Mesendoderm (in vitro differentiated cells): ENCODE data around the gene GPR17.
A peak's percentile ranks its signal among the peaks of the same experiment; 100 is the strongest.

Source experiments
- DNase-seq: peaks from one replicate; pipeline ENCODE4 v3.0.0; 2013
- H2AK5ac ChIP-seq: 2 replicates; pipeline ENCODE4 v1.6.1; 2013; ENCODE audit warnings: low read length, inconsistent platforms
- H2BK120ac ChIP-seq: 2 replicates; pipeline ENCODE4 v1.6.1; 2013; ENCODE audit warnings: low read depth, mild to moderate bottlenecking, low read length, moderate library complexity, mixed read lengths
- H2BK15ac ChIP-seq: replicated peaks from 2 replicates; pipeline ENCODE4 v1.6.1; 2013; ENCODE audit warnings: low read depth, mild to moderate bottlenecking, moderate library complexity
- H2BK5ac ChIP-seq: 2 replicates; pipeline ENCODE4 v1.6.1; 2013; ENCODE audit warnings: low read length, inconsistent platforms
- H3K18ac ChIP-seq: 2 replicates; pipeline ENCODE4 v1.6.1; 2013; ENCODE audit warnings: mild to moderate bottlenecking, low read length, mixed read lengths
- H3K23ac ChIP-seq: one replicate; pipeline ENCODE4 v1.6.1; 2013; ENCODE audit warnings: low read length
- H3K27ac ChIP-seq: 2 replicates; pipeline ENCODE4 v1.5.1; 2013; ENCODE audit warnings: low read depth, mild to moderate bottlenecking, inconsistent platforms, low read length, moderate library complexity
- H3K27me3 ChIP-seq: 2 replicates; pipeline ENCODE4 v1.6.1; 2013; ENCODE audit warnings: low read length, control low read depth, mild to moderate bottlenecking, inconsistent platforms; ENCODE audit not compliant: insufficient read depth, poor library complexity
- H3K36me3 ChIP-seq: 2 replicates; pipeline ENCODE4 v1.6.1; 2013; ENCODE audit warnings: low read length, inconsistent platforms; ENCODE audit not compliant: control insufficient read depth, insufficient read depth
- H3K4ac ChIP-seq: one replicate; pipeline ENCODE4 v1.6.1; 2013; ENCODE audit warnings: low read depth, mild to moderate bottlenecking, low read length, moderate library complexity
- H3K4me1 ChIP-seq: 2 replicates; pipeline ENCODE4 v1.6.1; 2013; ENCODE audit warnings: low read depth, low read length, inconsistent platforms; ENCODE audit not compliant: control insufficient read depth
- H3K4me2 ChIP-seq: 2 replicates; pipeline ENCODE4 v1.6.1; 2013; ENCODE audit warnings: low read length
- H3K4me3 ChIP-seq: 2 replicates; pipeline ENCODE4 v1.5.1; 2013; ENCODE audit warnings: mild to moderate bottlenecking, low read length
- H3K56ac ChIP-seq: one replicate; pipeline ENCODE4 v1.6.1; 2013; ENCODE audit warnings: low read length
- H3K79me1 ChIP-seq: 2 replicates; pipeline ENCODE4 v1.6.1; 2013; ENCODE audit warnings: low read length, inconsistent platforms
- H3K79me2 ChIP-seq: 2 replicates; pipeline ENCODE4 v1.6.1; 2013; ENCODE audit warnings: mild to moderate bottlenecking, low read length; ENCODE audit not compliant: control insufficient read depth, insufficient read depth
- H3K9ac ChIP-seq: 2 replicates; pipeline ENCODE4 v1.6.1; 2013; ENCODE audit warnings: low read length, inconsistent platforms
- H4K5ac ChIP-seq: one replicate; pipeline ENCODE4 v1.6.1; 2013; ENCODE audit warnings: low read length
- H4K8ac ChIP-seq: one replicate; pipeline ENCODE4 v1.6.1; 2013; ENCODE audit warnings: low read depth, mild to moderate bottlenecking, control low read depth, low read length, moderate library complexity
- WGBS: extraction: QIAGEN DNeasy Blood & Tissue Kit; methylation state at CpG from one replicate; pipeline ENCODE4 v1.1.7; 2013; ENCODE audit warnings: low lambda C conversion rate, missing lambda C conversion rate; ENCODE audit not compliant: insufficient coverage; ENCODE audit errors: extremely low coverage; 5-methylcytosine and 5-hydroxymethylcytosine counted together

Gene GPR17

DNA sequence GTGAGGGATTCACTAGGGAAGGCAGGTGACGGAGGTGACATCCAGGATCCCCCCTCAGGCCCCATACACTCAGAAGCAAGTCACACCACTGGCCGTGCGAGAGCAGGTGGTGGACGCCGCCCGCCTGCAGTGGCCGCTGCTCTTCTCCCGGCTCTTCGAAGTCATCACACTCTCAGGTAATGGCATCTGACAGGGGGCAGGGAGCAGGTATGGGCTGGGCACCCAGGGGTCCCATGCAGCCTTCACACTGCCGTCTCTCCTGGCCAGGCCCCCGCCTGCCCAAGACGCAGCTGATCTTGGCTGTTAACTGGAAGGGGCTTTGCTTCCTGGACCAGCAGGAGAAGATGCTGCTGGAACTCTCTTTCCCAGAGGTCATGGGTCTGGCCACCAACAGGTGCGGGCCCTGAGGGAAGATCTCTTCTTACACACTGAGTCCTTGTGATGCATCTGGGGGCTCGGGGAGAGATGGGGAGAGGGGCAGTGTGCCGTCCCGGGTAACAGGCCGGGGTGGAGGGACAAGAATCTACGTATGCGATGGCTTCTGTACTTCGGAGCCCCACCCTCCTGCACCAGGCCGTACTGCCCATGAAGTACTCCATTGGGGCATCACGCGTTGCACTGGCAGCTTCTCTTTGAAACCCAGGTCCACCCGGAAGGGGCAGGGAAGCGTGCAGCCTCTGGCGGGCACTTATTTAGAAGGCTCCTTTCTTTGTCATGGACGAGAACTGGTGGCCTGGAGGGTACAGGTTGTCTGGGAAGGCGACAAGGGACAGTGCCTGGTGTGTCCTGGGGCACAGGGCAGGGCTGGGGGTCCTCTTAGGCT lies 18.8 kb upstream of the GPR17 start:
- Histone ChIP-seq H3K4me3 (no peak overlapping the region), H3K79me2 (no peaks in the 10 kb centered on the region), H3K79me1 (no peaks in the 10 kb centered on the region), H3K23ac (no peak overlapping the region), H3K36me3 (no peaks in the 10 kb centered on the region), H3K4me1 (no peaks in the 10 kb centered on the region), H3K9ac (no peak overlapping the region), H2BK5ac (no peak overlapping the region), H3K27me3 (no peaks in the 10 kb centered on the region), H3K4me2 (no peak overlapping the region), H2BK15ac (no peak overlapping the region), H2AK5ac (no peak overlapping the region), H4K5ac (no peak overlapping the region), H3K18ac (no peak overlapping the region), H3K27ac (no peak overlapping the region), H2BK120ac (no peak overlapping the region), H3K56ac (no peak overlapping the region), H4K8ac (no peak overlapping the region), H3K4ac (no peak overlapping the region)
- WGBS, result no CpG with 5 or more reads among the region's 28 CpGs
- no peak for DNase-seq

DNA sequence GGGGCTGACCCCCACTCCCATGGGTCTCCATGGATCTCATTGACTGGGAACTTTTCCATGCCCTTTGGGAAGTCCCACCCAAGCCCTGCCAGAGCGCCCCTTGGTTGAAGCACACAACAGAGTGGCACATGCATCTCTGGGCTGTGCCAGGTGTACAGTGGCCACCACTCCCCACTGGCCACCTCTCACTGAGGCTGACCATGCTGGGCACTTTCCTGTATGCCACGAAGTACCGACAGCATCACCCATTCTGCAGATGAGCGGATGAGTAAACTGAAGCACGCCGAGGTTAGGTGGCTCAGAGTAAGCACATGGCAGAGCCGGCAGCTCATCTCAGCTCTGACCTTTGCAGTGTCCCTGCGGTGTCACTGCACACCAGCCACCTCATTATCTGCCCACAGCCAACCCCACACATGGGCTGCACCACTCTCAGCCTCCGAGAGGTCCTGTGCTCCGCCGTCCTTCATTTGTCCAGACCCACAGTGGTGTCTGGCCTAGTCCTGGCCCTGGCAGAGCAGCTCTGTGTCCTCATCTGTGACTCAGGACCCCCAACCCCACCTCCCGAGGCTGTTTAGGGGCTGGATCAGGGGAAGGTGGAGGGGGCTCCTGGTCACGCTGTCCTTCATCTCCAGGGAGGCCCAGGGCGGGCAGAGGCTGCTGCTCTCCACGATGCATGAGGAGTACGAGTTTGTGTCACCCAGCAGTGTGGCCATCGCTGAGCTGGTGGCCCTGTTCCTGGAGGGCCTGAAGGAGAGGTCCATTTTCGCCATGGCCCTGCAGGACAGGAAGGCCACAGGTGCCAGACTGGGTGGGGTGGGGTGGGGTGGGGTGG lies 18.0 kb upstream of the GPR17 start:
- Histone ChIP-seq H3K18ac (no peak overlapping the region), H3K4me1 (no peaks in the 10 kb centered on the region), H3K56ac (no peak overlapping the region), H3K4me2 (no peak overlapping the region), H3K27ac (no peak overlapping the region), H2AK5ac (no peak overlapping the region), H3K36me3 (no peaks in the 10 kb centered on the region), H3K79me2 (no peaks in the 10 kb centered on the region), H3K9ac (no peak overlapping the region), H4K5ac (no peak overlapping the region), H3K4me3 (no peak overlapping the region), H3K23ac (no peak overlapping the region), H3K27me3 (no peaks in the 10 kb centered on the region), H2BK15ac (no peak overlapping the region), H3K79me1 (no peaks in the 10 kb centered on the region), H4K8ac (no peak overlapping the region), H2BK120ac (no peak overlapping the region), H2BK5ac (no peak overlapping the region), H3K4ac (no peak overlapping the region)
- WGBS, result no CpG with 5 or more reads among the region's 18 CpGs
- no peak for DNase-seq

GRCh38 chr2:127628767-127629614 lies 17.0 kb upstream of the GPR17 start:
- Histone ChIP-seq H3K56ac (no peak overlapping the region), H3K23ac (no peak overlapping the region), H3K4me3 (no peak overlapping the region), H3K9ac (no peak overlapping the region), H3K4me1 (no peaks in the 10 kb centered on the region), H3K4ac (no peak overlapping the region), H4K8ac (no peak overlapping the region), H3K18ac (no peak overlapping the region), H3K4me2 (no peak overlapping the region), H3K36me3 (no peaks in the 10 kb centered on the region), H2BK15ac (no peak overlapping the region), H3K27ac (no peak overlapping the region), H3K27me3 (no peaks in the 10 kb centered on the region), H2BK120ac (no peak overlapping the region), H3K79me2 (no peaks in the 10 kb centered on the region), H2AK5ac (no peak overlapping the region), H4K5ac (no peak overlapping the region), H3K79me1 (no peaks in the 10 kb centered on the region), H2BK5ac (no peak overlapping the region)
- no CpG with 5 or more reads among the region's 17 CpGs for WGBS
- peak; percentile 43 for DNase-seq

- H3K23ac ChIP-seq, result no peak overlapping the region
- no peak overlapping the region for H3K27ac ChIP-seq
- H3K4me2 ChIP-seq, result no peak overlapping the region
- no peaks in the 10 kb centered on the region for H3K79me1 ChIP-seq
- H3K18ac ChIP-seq, result no peak overlapping the region
- H3K27me3 ChIP-seq, result no peaks in the 10 kb centered on the region
- H2BK15ac ChIP-seq, result no peak overlapping the region
- no CpG with 5 or more reads among the region's 9 CpGs for WGBS
- no peak overlapping the region for H3K4ac ChIP-seq
- H3K79me2 ChIP-seq, result no peaks in the 10 kb centered on the region
- no peak overlapping the region for H3K56ac ChIP-seq
- H3K4me3 ChIP-seq, result no peak overlapping the region
- H4K8ac ChIP-seq, result no peak overlapping the region
- H4K5ac ChIP-seq, result no peak overlapping the region
- H3K4me1 ChIP-seq, result no peaks in the 10 kb centered on the region
- no peak overlapping the region for H2AK5ac ChIP-seq
- no peak overlapping the region for H2BK5ac ChIP-seq
- H2BK120ac ChIP-seq, result no peak overlapping the region
- no peaks in the 10 kb centered on the region for H3K36me3 ChIP-seq
- DNase-seq, result no peak
- H3K9ac ChIP-seq, result no peak overlapping the region
Observed at GRCh38 chr2:127629637-127630036, 16.3 kb upstream of the GPR17 start.

DNA sequence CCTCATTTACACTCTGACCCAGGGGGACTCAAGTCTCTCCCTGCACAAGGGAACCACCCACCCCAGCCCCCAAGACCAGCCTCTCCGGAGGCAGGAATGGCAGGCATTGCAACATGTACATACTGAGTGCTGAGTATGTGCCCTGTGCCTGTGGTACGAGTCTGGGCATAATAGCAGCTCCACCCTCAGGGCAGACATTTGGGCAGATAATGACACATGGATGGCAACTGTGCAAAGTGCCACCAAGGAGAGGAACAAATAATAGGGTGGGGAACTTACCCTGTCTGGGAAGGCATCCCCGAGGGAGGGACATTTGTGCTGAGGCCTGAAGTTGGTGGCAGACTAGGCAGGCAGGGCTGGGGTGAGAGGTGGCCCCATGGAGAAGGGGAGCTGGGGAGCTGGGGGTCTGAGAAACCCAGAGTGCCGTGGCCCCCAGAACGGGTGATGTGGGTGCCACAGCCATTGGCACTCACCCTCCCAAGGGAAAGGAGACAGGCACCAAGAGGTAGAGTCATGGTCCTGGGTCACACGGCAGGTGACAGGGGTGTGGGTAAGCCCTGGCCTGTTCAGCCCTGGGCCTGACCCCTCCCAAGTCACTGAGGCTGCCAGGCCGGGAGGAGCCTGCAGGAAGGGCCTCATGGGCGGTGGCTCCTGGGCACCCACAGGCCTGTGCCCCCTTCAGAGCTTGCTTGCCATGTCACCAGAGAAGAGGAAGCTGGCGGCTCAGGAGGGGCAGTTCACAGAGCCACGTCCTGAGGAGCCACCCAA lies 15.7 kb upstream of the GPR17 start:
- Histone ChIP-seq H2BK120ac (no peak overlapping the region), H3K56ac (peak overlapping the region; percentile 17), H2BK15ac (no peak overlapping the region), H3K79me2 (no peaks in the 10 kb centered on the region), H3K4me3 (no peak overlapping the region), H2AK5ac (no peak overlapping the region), H3K4ac (no peak overlapping the region), H3K27me3 (no peaks in the 10 kb centered on the region), H3K4me2 (no peak overlapping the region), H4K5ac (no peak overlapping the region), H3K9ac (no peak overlapping the region), H3K27ac (no peak overlapping the region), H3K4me1 (no peaks in the 10 kb centered on the region), H3K79me1 (no peaks in the 10 kb centered on the region), H4K8ac (no peak overlapping the region), H3K23ac (no peak overlapping the region), H3K18ac (no peak overlapping the region), H3K36me3 (no peaks in the 10 kb centered on the region), H2BK5ac (no peak overlapping the region)
- WGBS, result no CpG with 5 or more reads among the region's 10 CpGs
- DNase-seq, result no peak
